H54 (cell line): Measurements from ENCODE around the gene MTFR1L.
"Not testable (repeated sequence)": the region's sequence is repeated elsewhere in the genome, so short reads cannot be mapped to it uniquely, and the experiment has no call there.

Experiments
- DNase-seq: peaks from one replicate; pipeline ENCODE4 v3.0.0; 2011; ENCODE audit warnings: low spot score, mixed read lengths; ENCODE audit not compliant: insufficient read length
- FAIRE-seq: peaks from 3 replicates; lab custom pipeline; 2011; peaks lifted over from hg19 to GRCh38; lab: Jason Lieb, UNC
- POLR2A ChIP-seq: IDR thresholded peaks from 2 replicates; pipeline ENCODE4 v1.6.1; 2011; ENCODE audit warnings: low read depth, mild to moderate bottlenecking, low read length

The MTFR1L gene

GRCh38 chr1:25837262-25837875 lies 17.6 kb downstream of the MTFR1L start:
- DNase-seq (no peak), FAIRE-seq (peak; percentile 33)
- no peak for TF ChIP-seq POLR2A

GRCh38 chr1:25839808-25840207 lies 20.1 kb downstream of the MTFR1L start:
- not testable (repeated sequence) for FAIRE-seq, DNase-seq

DNA sequence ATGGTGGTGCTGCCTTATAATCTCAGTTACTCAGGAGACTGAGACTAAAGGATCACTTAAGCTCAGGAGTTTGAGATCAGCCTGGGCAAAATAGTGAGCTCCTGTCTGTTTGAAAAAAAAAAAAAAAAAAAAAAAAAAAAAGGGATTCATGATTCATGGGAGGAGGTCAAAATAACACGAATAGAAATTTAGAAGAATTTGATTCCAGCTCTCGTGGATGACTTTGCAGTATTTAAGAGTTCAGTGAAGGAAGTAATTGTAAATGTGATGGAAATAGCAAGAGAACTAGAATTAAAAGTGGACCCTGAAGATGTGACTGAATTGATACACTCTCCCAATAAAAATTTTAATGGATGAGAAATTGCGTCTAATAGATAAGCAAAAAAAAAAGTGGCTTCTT lies 23.7 kb downstream of the MTFR1L start:
- no peak for TF ChIP-seq POLR2A
- FAIRE-seq (no peak), DNase-seq (no peak)

GRCh38 chr1:25844536-25845337 lies 25.0 kb downstream of the MTFR1L start:
- FAIRE-seq (no peak), DNase-seq (no peak)
- no peak for TF ChIP-seq POLR2A

- FAIRE-seq = no peak
- TF ChIP-seq POLR2A = no peak
- no peak for DNase-seq
These were observed 25.9 kb downstream of the MTFR1L start for GRCh38 chr1:25845664-25846063.

DNA sequence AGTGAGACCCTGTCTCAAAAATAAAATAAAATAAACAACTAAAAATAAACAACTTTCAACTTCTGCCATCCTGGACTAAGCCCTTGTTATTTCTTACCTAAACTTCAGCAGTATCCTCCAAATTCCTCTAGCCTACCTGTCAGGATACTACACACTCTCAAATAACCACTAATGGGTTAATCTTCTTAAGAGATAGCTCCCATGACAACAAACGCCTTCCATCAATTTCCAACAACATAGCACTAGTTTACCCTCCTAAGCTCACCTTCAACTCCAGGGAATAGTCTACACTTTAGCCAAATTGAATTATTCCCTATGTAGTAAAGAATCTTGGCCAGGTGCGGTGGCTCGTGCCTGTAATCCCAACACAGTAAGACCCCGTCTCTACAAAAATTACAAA lies 28.2 kb downstream of the MTFR1L start:
- no peak for FAIRE-seq
- no peak for DNase-seq
- TF ChIP-seq POLR2A = no peak

DNA sequence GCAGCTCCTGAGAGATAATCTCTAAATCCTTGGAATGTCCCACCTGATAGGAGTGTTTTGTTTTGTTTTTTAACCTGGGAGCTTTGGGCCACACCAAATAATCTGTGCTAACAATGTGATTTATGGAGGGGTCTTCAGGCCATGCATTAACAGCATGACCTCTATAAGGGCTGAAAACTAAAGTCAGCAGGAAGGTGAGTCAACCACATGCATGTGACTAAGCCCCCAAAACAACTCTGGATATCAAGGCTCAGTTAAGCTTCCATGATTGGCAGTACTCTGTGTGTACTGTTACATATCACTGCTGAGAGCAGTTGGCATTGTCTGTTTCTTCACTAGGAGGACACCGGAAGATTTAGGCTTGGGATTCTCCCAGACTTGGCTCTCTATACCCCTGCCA lies 28.8 kb downstream of the MTFR1L start:
- no peak for FAIRE-seq
- TF ChIP-seq POLR2A = no peak
- no peak for DNase-seq

GRCh38 chr1:25854554-25854953 lies 34.8 kb downstream of the MTFR1L start:
- FAIRE-seq = no peak
- no peak for TF ChIP-seq POLR2A
- no peak for DNase-seq

GRCh38 chr1:25856856-25857255 lies 37.1 kb downstream of the MTFR1L start:
- FAIRE-seq = no peak
- no peak for TF ChIP-seq POLR2A
- DNase-seq = no peak

- FAIRE-seq (no peak), DNase-seq (no peak)
- no peak for TF ChIP-seq POLR2A
These were observed 38.7 kb downstream of the MTFR1L start for GRCh38 chr1:25858494-25858893.

- peak; percentile 77 for TF ChIP-seq POLR2A
- peak; percentile 20 for FAIRE-seq
- peak; percentile 74 for DNase-seq
These were observed 39.4 kb downstream of the MTFR1L start, which contains the start of gene AUNIP for GRCh38 chr1:25858906-25859789. Gene AUNIP, minus strand, starts transcription at chr1:25859457. Its CDS starts 100 bp downstream, at chr1:25859357.

DNA sequence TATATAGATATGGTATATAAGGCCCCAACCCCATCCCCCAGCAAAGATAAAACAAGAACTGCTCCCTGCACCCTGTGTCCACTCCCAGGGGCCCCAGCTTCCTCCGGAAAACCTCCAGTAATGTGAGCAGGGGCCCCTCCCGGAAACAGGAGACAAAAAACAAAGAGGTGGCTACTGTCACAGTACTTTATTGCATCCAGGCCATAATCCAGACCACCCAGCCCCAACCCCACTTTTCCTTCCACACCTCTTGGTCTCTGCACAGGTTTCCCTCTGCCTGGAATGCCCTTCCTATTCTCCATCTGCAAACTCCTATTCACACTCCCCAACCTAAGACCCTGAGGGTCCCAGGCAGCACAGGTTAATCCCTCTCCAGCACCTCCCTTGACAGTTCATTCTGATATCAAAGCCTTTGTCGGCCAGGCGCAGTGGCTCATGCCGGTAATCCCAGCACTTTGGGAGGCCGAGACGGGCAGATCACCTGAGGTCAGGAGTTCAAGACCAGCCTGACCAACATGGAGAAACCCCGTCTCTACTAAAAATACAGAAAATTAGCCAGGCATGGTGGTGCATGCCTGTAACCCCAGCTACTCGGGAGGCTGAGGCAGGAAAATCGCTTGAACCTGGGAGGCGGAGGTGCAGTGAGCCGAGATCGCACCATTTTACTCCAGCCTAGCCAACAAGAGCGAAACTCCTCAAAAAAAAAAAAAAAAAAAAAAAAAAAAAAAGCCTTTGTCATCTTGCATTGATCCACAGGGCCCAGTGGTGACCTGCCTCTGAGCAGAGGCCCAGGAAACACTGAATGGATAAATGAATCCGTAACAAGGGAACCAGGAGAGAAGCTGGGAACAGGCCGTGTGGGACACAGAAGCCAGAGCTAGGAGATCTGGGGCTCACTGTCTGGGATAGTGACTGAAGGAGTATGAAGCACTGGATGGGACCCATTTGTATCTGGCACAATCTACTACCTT lies 41.8 kb downstream of the MTFR1L start:
- FAIRE-seq = no peak
- no peak for DNase-seq
- TF ChIP-seq POLR2A = no peak

DNA sequence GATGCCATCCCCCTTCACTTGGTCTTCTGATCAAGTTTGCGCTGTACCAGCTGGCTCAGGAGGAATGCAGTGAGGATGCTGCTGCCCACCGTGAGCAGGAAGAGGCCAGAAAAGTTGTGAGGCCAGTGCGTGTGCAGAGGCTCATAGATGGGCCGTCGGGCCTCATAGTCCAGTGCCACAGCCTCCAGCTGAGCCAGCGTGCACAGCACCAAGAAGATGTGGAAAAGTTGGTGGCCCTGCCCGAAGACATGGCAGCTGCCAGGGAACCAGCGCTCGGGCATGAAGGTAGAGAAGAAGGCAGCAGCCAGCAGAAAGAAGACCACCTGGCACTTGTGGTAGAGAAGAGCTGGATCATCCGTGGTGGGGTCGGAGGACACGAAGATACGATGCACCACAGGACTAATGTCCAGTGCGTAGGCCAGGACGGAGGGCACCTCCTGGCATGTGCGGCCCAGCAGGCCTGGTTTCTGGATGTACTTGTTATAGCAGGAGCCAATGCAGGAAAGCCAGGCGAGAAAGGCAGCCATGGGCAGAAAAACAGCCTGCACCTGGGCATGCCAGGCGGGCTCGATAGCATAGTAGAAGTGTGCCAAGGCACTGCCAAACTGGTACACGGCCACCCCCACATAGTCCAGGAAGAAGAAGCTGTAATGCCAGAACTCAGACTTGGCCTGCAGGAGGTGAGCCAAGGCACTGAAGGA lies 43.2 kb downstream of the MTFR1L start:
- no peak for TF ChIP-seq POLR2A
- no peak for DNase-seq
- FAIRE-seq = no peak
